HEK293T (cell line): ENCODE data around the gene BEST1.

ENCODE experiments used
- CTCF ChIA-PET: fragments of 350-600 bp; formaldehyde crosslinking; extraction: SDS; loops from one replicate; lab custom pipeline; 2021; ENCODE audit warnings: antibody characterized with exemption, inconsistent platforms; lab: Yijun Ruan, JAX
- POLR2A ChIA-PET: fragments of 350-600 bp; formaldehyde crosslinking; extraction: SDS; loops from one replicate; lab custom pipeline; 2020; ENCODE audit warnings: antibody characterized with exemption, inconsistent platforms; lab: Yijun Ruan, JAX
- DNase-seq: peaks from one replicate; pipeline ENCODE4 v3.0.0; 2012; ENCODE audit warnings: mixed read lengths; ENCODE audit errors: extremely low spot score
- ARNT ChIP-seq: fragments of 450-650 bp; IDR thresholded peaks from 2 replicates; pipeline ENCODE4 v1.6.1; 2017; ENCODE audit warnings: mild to moderate bottlenecking
- BHLHE40 ChIP-seq: fragments of 450-650 bp; IDR thresholded peaks from 2 replicates; pipeline ENCODE4 v1.6.1; 2016; ENCODE audit warnings: mild to moderate bottlenecking, moderate library complexity, borderline replicate concordance
- CTBP1 ChIP-seq: fragments of 450-650 bp; IDR thresholded peaks from 2 replicates; pipeline ENCODE4 v1.6.1; 2016; ENCODE audit warnings: borderline replicate concordance
- ELF4 ChIP-seq: fragments of 450-650 bp; IDR thresholded peaks from 2 replicates; pipeline ENCODE4 v1.6.1; 2017; ENCODE audit warnings: antibody characterized with exemption
- FOXA1 ChIP-seq: fragments of 450-650 bp; IDR thresholded peaks from 2 replicates; pipeline ENCODE4 v1.6.1; 2016; ENCODE audit warnings: mild to moderate bottlenecking
- FOXK2 ChIP-seq: fragments of 450-650 bp; IDR thresholded peaks from 2 replicates; pipeline ENCODE4 v1.6.1; 2016; ENCODE audit warnings: mild to moderate bottlenecking
- FOXM1 ChIP-seq: fragments of 450-650 bp; IDR thresholded peaks from 2 replicates; pipeline ENCODE4 v1.6.1; 2017; ENCODE audit warnings: mild to moderate bottlenecking, borderline replicate concordance
- HDGF ChIP-seq: fragments of 450-650 bp; IDR thresholded peaks from 2 replicates; pipeline ENCODE4 v1.6.1; 2017; ENCODE audit warnings: antibody characterized with exemption, borderline replicate concordance
- L3MBTL2 ChIP-seq: fragments of 450-650 bp; conservative IDR thresholded peaks from 2 replicates; pipeline ENCODE4 v1.6.1; 2016; ENCODE audit warnings: mild to moderate bottlenecking
- LEF1 ChIP-seq: fragments of 450-650 bp; IDR thresholded peaks from 2 replicates; pipeline ENCODE4 v1.6.1; 2017; ENCODE audit warnings: mild to moderate bottlenecking, borderline replicate concordance
- NFRKB ChIP-seq: fragments of 450-650 bp; IDR thresholded peaks from 2 replicates; pipeline ENCODE4 v1.6.1; 2016; ENCODE audit warnings: mild to moderate bottlenecking, moderate library complexity
- SP1 ChIP-seq: fragments of 450-650 bp; IDR thresholded peaks from 2 replicates; pipeline ENCODE4 v1.6.1; 2017
- SUZ12 ChIP-seq: fragments of 450-650 bp; IDR thresholded peaks from 2 replicates; pipeline ENCODE4 v1.6.1; 2016; ENCODE audit warnings: mild to moderate bottlenecking
- TARDBP ChIP-seq: fragments of 450-650 bp; IDR thresholded peaks from 2 replicates; pipeline ENCODE4 v1.6.1; 2016
- ZNF384 ChIP-seq: fragments of 450-650 bp; IDR thresholded peaks from 2 replicates; pipeline ENCODE4 v1.6.1; 2016
- TF ChIP-seq, protein P1 (sequence below): fragments of 450-650 bp; IDR thresholded peaks from 2 replicates; pipeline ENCODE4 v1.6.1; 2016

The BEST1 gene

DNA sequence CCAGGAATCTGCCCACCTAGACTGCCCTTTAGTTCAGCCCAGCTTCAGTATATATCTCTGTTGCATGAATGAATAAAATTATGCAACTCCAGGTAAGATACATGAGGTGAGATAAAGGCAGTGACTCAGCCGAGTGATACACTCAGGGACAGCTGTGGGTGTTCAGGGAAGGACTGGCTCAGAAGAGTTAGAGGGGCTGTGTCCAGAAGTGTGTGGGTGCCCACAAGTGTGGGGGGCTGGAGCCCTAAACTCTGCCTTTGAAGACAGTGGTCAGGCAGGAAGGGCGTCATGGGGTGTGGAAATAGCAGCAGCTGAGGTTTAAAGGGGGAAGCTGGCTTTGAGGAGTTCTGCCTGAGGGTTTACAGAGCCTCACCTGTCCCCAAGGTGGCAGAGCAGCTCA, 9.0 kb downstream of the BEST1 start:
- DNase-seq = no peak
- TF ChIP-seq BHLHE40 (no peak), FOXA1 (no peak), ELF4 (no peak), HDGF (no peak), LEF1 (no peak), SP1 (no peak), L3MBTL2 (no peak), NFRKB (no peak), ARNT (no peak)
- TF ChIP-seq, protein P1, sequence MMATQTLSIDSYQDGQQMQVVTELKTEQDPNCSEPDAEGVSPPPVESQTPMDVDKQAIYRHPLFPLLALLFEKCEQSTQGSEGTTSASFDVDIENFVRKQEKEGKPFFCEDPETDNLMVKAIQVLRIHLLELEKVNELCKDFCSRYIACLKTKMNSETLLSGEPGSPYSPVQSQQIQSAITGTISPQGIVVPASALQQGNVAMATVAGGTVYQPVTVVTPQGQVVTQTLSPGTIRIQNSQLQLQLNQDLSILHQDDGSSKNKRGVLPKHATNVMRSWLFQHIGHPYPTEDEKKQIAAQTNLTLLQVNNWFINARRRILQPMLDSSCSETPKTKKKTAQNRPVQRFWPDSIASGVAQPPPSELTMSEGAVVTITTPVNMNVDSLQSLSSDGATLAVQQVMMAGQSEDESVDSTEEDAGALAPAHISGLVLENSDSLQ = no peak
- POLR2A ChIA-PET = interaction anchor here (0.7 kb wide), 1 partner anchor 9 kb away, joined by 4 read pairs; no protein-coding TSS in a partner anchor
- CTCF ChIA-PET = interaction anchor here (1.0 to 1.6 kb wide), 2 partner anchors 11 to 123 kb away, joined by 3 to 4 read pairs; no protein-coding TSS in a partner anchor

DNA sequence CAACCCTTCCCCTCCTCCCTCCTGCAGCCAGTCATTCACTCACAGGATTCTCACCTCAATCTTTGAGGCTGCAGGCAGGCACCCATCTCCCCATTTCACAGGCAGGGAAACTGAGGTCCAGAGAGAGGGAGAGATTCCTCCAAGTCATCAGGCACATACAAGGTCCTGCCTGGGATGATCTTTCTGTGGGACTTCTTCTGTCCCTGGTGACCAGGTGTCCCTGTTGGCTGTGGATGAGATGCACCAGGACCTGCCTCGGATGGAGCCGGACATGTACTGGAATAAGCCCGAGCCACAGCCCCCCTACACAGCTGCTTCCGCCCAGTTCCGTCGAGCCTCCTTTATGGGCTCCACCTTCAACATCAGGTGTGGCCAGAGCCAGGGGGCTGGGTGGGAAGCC, 9.5 kb downstream of the BEST1 start:
- POLR2A ChIA-PET = interaction anchor here (0.7 kb wide), 1 partner anchor 8 kb away, joined by 4 read pairs; no protein-coding TSS in a partner anchor
- no peak for TF ChIP-seq LEF1
- no peak for TF ChIP-seq SUZ12
- TF ChIP-seq FOXM1 = no peak
- TF ChIP-seq FOXK2 = no peak
- TF ChIP-seq CTBP1 = no peak
- TF ChIP-seq, protein P1 = no peak
- TF ChIP-seq ELF4 = no peak
- TF ChIP-seq ZNF384 = no peak
- no peak for TF ChIP-seq ARNT
- no peak for TF ChIP-seq HDGF
- CTCF ChIA-PET = interaction anchor here (1.0 kb wide), 1 partner anchor 12 kb away, joined by 4 read pairs; no protein-coding TSS in a partner anchor
- DNase-seq = no peak

DNA sequence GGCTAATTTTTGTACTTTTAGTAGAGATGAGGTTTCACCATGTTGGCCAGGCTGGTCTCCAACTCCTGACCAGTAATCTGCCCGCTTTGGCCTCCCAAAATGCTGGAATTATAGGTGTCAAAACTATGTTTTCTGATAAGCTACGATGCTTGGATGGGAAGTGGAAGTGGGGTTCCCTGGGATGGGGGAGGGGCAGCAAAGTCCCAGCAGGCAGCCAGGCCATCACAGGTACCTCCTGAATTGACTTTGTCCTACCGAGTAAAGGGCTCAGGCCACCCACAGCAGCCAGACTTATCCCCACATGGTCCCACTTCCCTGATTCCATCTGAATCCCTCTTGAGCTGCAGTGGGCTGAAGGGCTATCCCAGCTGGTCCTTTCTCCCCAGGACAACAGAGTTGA, 10.4 kb downstream of the BEST1 start:
- CTCF ChIA-PET = interaction anchor here (0.6 to 1.9 kb wide), 3 partner anchors 13 to 367 kb away, joined by 3 to 8 read pairs (median 3); no protein-coding TSS in a partner anchor
- POLR2A ChIA-PET = no interaction called here
- no peak for DNase-seq
- no peak for TF ChIP-seq SUZ12
- no peak for TF ChIP-seq CTBP1
- TF ChIP-seq FOXA1 = no peak
- TF ChIP-seq BHLHE40 = no peak
- no peak for TF ChIP-seq ELF4
- no peak for TF ChIP-seq FOXM1

DNA sequence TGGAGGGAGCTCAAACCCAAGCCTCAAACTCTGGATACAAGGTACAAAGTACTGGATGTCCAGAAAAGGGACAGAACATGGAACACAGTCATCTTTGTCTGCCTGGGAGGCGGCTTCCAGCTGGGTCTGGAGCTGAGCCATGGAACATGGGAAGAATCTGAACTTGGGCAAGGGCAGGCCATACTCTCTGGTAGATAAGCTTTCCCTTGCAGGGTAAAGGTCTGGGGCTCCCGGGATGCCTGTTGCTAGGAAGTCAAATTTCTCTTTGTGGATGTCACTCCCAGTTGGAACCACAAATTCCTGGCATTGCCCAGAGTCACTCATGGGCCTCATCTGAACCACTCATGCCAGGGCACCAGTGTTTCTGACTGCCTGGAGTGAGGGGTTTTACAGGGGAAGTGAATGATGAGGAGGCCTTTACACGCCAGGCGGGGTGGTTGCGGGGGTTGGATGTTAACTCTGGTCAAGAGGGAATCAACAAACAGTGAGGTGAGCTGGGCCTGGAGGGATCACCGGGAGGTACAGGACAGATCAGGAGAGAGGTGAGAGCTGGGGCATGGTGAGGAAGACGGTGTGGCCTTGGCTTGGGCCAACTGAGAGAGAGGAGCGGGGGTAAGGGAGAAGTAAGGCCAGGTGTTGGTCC, 11.5 kb downstream of the BEST1 start:
- no peak for TF ChIP-seq CTBP1
- TF ChIP-seq ZNF384 = no peak
- no peak for TF ChIP-seq HDGF
- TF ChIP-seq SP1 = no peak
- TF ChIP-seq L3MBTL2 = no peak
- TF ChIP-seq FOXM1 = no peak
- TF ChIP-seq ARNT = no peak
- TF ChIP-seq FOXK2 = no peak
- TF ChIP-seq, protein P1 = no peak
- no peak for TF ChIP-seq TARDBP
- TF ChIP-seq LEF1 = no peak
- TF ChIP-seq ELF4 = no peak
- DNase-seq = peak; percentile 3
- CTCF ChIA-PET = interaction anchor here (1.9 kb wide), 1 partner anchor 14 kb away, joined by 8 read pairs; no protein-coding TSS in a partner anchor
- POLR2A ChIA-PET = interaction anchor here (1.0 to 1.4 kb wide), 4 partner anchors 10 to 14 kb away, joined by 3 to 5 read pairs (median 4); no protein-coding TSS in a partner anchor

DNA sequence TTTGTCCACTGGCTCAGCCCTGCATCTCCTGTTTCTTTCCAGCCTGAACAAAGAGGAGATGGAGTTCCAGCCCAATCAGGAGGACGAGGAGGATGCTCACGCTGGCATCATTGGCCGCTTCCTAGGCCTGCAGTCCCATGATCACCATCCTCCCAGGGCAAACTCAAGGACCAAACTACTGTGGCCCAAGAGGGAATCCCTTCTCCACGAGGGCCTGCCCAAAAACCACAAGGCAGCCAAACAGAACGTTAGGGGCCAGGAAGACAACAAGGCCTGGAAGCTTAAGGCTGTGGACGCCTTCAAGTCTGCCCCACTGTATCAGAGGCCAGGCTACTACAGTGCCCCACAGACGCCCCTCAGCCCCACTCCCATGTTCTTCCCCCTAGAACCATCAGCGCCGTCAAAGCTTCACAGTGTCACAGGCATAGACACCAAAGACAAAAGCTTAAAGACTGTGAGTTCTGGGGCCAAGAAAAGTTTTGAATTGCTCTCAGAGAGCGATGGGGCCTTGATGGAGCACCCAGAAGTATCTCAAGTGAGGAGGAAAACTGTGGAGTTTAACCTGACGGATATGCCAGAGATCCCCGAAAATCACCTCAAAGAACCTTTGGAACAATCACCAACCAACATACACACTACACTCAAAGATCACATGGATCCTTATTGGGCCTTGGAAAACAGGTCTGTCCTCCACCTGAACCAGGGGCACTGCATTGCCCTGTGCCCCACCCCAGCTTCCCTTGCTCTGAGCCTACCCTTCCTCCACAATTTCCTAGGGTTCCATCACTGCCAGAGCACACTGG, 12.3 kb downstream of the BEST1 start:
- ChIA-PET CTCF (interaction anchor here (1.9 kb wide), 1 partner anchor 15 kb away, joined by 8 read pairs; no protein-coding TSS in a partner anchor), POLR2A (interaction anchor here (1.0 to 1.4 kb wide), 6 partner anchors 9 to 36 kb away, joined by 3 to 5 read pairs (median 4); no protein-coding TSS in a partner anchor)
- no peak for DNase-seq
- TF ChIP-seq ELF4 = no peak
- no peak for TF ChIP-seq SP1
- TF ChIP-seq FOXM1 = no peak

DNA sequence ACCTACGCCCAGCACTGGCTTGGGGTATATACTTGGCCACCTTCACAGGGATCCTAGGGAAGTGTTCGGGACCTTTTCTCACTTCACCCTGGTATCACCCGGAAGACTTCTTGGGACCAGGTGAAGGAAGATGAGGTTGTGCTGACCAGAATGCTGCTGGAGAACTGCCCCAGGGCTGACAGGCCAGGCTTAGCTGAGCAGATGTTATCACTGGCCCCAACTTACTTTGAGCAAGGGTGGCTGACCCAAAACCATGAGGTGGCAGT, 12.8 kb downstream of the BEST1 start:
- no peak for TF ChIP-seq NFRKB
- TF ChIP-seq ELF4 = no peak
- no peak for TF ChIP-seq HDGF
- TF ChIP-seq, protein P1 = no peak
- TF ChIP-seq FOXK2 = no peak
- no peak for TF ChIP-seq ZNF384
- TF ChIP-seq SUZ12 = no peak
- TF ChIP-seq LEF1 = no peak
- ChIA-PET POLR2A (interaction anchor here (0.8 to 1.4 kb wide), 4 partner anchors 10 to 37 kb away, joined by 3 to 5 read pairs (median 4); no protein-coding TSS in a partner anchor), CTCF (no interaction called here)
- DNase-seq = no peak
